Spleen (tissue), 11 donors: ENCODE data around the gene BACH2. TPM values are rescaled to one million over a fixed set of nuclear protein-coding genes. Genes with fewer than 3 reads are reported as not detected.

Experiments
- DNase-seq: peaks from one replicate; pipeline ENCODE4 v3.0.0-alpha.2; 2020
- H3K27ac ChIP-seq, 8 donors: fragments of 200-600 bp; sonication (generic) in 7 of 8; 1 replicate in 4 of 8; 2 replicates in 4 of 8; pipeline versions ENCODE4 v1.5.0 to v1.8.0; 2016 to 2021; ENCODE audit warnings: inconsistent platforms in 4 of 8, mild to moderate bottlenecking in 4 of 8, moderate library complexity in 1 of 8
- H3K27me3 ChIP-seq, 7 donors: fragments of 200-600 bp; sonication (generic) in 6 of 7; replicated peaks in 1 of 7; 1 replicate in 4 of 7; 2 replicates in 3 of 7; pipeline versions ENCODE4 v1.5.0 to v1.8.0; 2016 to 2021; ENCODE audit warnings: inconsistent platforms in 3 of 7, mild to moderate bottlenecking in 1 of 7
- H3K36me3 ChIP-seq, 6 donors: fragments of 200-600 bp; sonication (generic) in 5 of 6; 1 replicate in 4 of 6; 2 replicates in 2 of 6; pipeline versions ENCODE4 v1.5.0 to v1.8.0; 2016 to 2021; ENCODE audit warnings: inconsistent platforms in 2 of 6
- H3K4me1 ChIP-seq, 6 donors: fragments of 200-600 bp; sonication (generic) in 5 of 6; 1 replicate in 3 of 6; 2 replicates in 3 of 6; pipeline versions ENCODE4 v1.5.0 to v1.8.0; 2016 to 2021; ENCODE audit warnings: inconsistent platforms in 3 of 6
- H3K4me3 ChIP-seq, 8 donors: fragments of 200-600 bp; sonication (generic) in 7 of 8; 1 replicate in 4 of 8; 2 replicates in 4 of 8; pipeline versions ENCODE4 v1.5.0 to v1.8.0; 2016 to 2021; ENCODE audit warnings: inconsistent platforms in 4 of 8, mild to moderate bottlenecking in 4 of 8, moderate library complexity in 2 of 8
- H3K9me3 ChIP-seq, 8 donors: fragments of 200-600 bp; sonication (generic) in 7 of 8; 1 replicate in 4 of 8; 2 replicates in 4 of 8; pipeline versions ENCODE4 v1.5.0 to v1.8.0; 2016 to 2021; ENCODE audit warnings: inconsistent platforms in 4 of 8
- CTCF ChIP-seq, 11 experiments: fragments of 200-600 bp in 7 of 11; fragments of 450-650 bp in 4 of 11; sonication (generic) in 4 of 11; IDR thresholded peaks in 8 of 11; conservative IDR thresholded peaks in 3 of 11; 1 replicate in 7 of 11; 2 replicates in 4 of 11; pipeline versions ENCODE4 v1.4.0 to v1.8.0; 2016 to 2021; ENCODE audit warnings: antibody characterized with exemption in 11 of 11, inconsistent platforms in 4 of 11, mild to moderate bottlenecking in 1 of 11
- POLR2A ChIP-seq, 3 donors: fragments of 450-650 bp; IDR thresholded peaks; one replicate each; pipeline ENCODE4 v1.5.1; 2017; ENCODE audit warnings: antibody characterized with exemption in 3 of 3, mild to moderate bottlenecking in 1 of 3
- POLR2AphosphoS5 ChIP-seq, 3 donors: sonication (generic); formaldehyde crosslinking; IDR thresholded peaks; one replicate each; pipeline ENCODE4 v1.5.1; 2017; ENCODE audit warnings: antibody characterized with exemption in 3 of 3
- WGBS, 5 donors: extraction: QIAGEN DNeasy Blood & Tissue Kit in 3 of 5; methylation state at CpG; one replicate each; pipeline versions ENCODE4 v1.1.5 to v1.1.7; 2013 to 2018; 5-methylcytosine and 5-hydroxymethylcytosine counted together
- intact Hi-C: fragments of 100-400 bp; cut with DNase I; formaldehyde crosslinking; loops from one replicate; pipeline ENCODE4 v1.15.0; 2023; ENCODE audit warnings: low total_unique reads
- polyA plus RNA-seq, 3 donors: library from polyadenylated mRNA; stranded (reverse); fragments of 200-250 nt; gene quantifications; one replicate each; pipeline ENCODE4 v1.2.1, GENCODE V29; 2013
- total RNA-seq, 7 donors: library from RNA; depleted of rRNA in 3 of 7; stranded (reverse); fragments of >200 nt in 3 of 7; fragmentation: NEBNext Ultra II Directional in 4 of 7; extraction: Animal tissue kit (Norgen Biotek cat#: 25700) in 4 of 7; gene quantifications; one replicate each; pipeline versions ENCODE4 v1.1.0 to v1.2.1, GENCODE V29; 2016 to 2021
- donor health status: healthy with polysubstance abuse.
- donor health status: DM: no; HTN: no; CAD: no; lungs with moderate emphysema.
- donor health status: DM: no; HTN: no; CAD: no.
- donor health status: Bipolar disorder and iron deficiency.
- donor health status: healthy.
- donor health status: DM: no; HTN: no; CAD: no.
- donor health status: DM: yes; HTN: yes; CAD: no.

The BACH2 gene
- total and polyA plus RNA-seq, 10 donors, result 3.0 to 53.8 (median 32.3) TPM

- TF ChIP-seq CTCF (IDR thresholded peaks at IDR 0.05 in 8 of 11, conservative IDR thresholded peaks at IDR 0.05 in 3 of 11) (no peak), POLR2AphosphoS5 (IDR thresholded peaks at IDR 0.05) (no peak), POLR2A (IDR thresholded peaks at IDR 0.05) (no peak)
- intact Hi-C loops, result no loop called here
- H3K27ac ChIP-seq, result no peak overlapping the region
- peaks cover 0 to 30% (median 0%) of the 10 kb centered on the region in 6 donors for H3K4me1 ChIP-seq
- no peak overlapping the region for H3K4me3 ChIP-seq
- no peaks in the 10 kb centered on the region for H3K9me3 ChIP-seq
- H3K27me3 ChIP-seq, result no peaks in the 10 kb centered on the region
- H3K36me3 ChIP-seq, result peaks cover 0 to 51% (median 9%) of the 10 kb centered on the region in 6 donors
- DNase-seq, result no peak
- WGBS, 5 donors, result 90 to 97% (median 96%) methylated on average over 9 of the region's 9 CpGs
These were observed 291.4 kb downstream of the BACH2 start for GRCh38 chr6:90005048-90005827.

- no peak for DNase-seq
- no peak for TF ChIP-seq POLR2A (IDR thresholded peaks at IDR 0.05)
- no peak for TF ChIP-seq POLR2AphosphoS5 (IDR thresholded peaks at IDR 0.05)
- no peak for TF ChIP-seq CTCF (IDR thresholded peaks at IDR 0.05 in 8 of 11, conservative IDR thresholded peaks at IDR 0.05 in 3 of 11)
- 68 to 90% (median 90%) methylated on average over 5 of the region's 5 CpGs for WGBS, 5 donors
- Histone ChIP-seq H3K4me3 (no peak overlapping the region), H3K27ac (no peak overlapping the region), H3K27me3 (no peaks in the 10 kb centered on the region), H3K4me1 (peaks cover 0 to 33% (median under 1%) of the 10 kb centered on the region in 6 donors), H3K36me3 (peaks cover 0 to 51% (median 9%) of the 10 kb centered on the region in 6 donors), H3K9me3 (no peaks in the 10 kb centered on the region)
- intact Hi-C loops, result no loop called here
These were observed 292.1 kb downstream of the BACH2 start for GRCh38 chr6:90004511-90004910.

GRCh38 chr6:90003941-90004340, 292.7 kb downstream of the BACH2 start:
- no peak overlapping the region for H3K27ac ChIP-seq
- intact Hi-C loops, result no loop called here
- no peaks in the 10 kb centered on the region for H3K9me3 ChIP-seq
- TF ChIP-seq CTCF (IDR thresholded peaks at IDR 0.05 in 8 of 11, conservative IDR thresholded peaks at IDR 0.05 in 3 of 11), result no peak
- TF ChIP-seq POLR2A (IDR thresholded peaks at IDR 0.05), result no peak
- no peak for TF ChIP-seq POLR2AphosphoS5 (IDR thresholded peaks at IDR 0.05)
- H3K27me3 ChIP-seq, result no peaks in the 10 kb centered on the region
- 55 to 98% (median 96%) methylated on average over 2 of the region's 2 CpGs for WGBS, 5 donors
- peaks cover 0 to 33% (median 2%) of the 10 kb centered on the region in 6 donors for H3K4me1 ChIP-seq
- no peak for DNase-seq
- H3K36me3 ChIP-seq, result peaks cover 0 to 51% (median 9%) of the 10 kb centered on the region in 6 donors
- H3K4me3 ChIP-seq, result no peak overlapping the region

- intact Hi-C loops, result no loop called here
- H3K27ac ChIP-seq, result no peak overlapping the region
- H3K9me3 ChIP-seq, result no peaks in the 10 kb centered on the region
- TF ChIP-seq CTCF (IDR thresholded peaks at IDR 0.05 in 8 of 11, conservative IDR thresholded peaks at IDR 0.05 in 3 of 11) (no peak), POLR2A (IDR thresholded peaks at IDR 0.05) (no peak), POLR2AphosphoS5 (IDR thresholded peaks at IDR 0.05) (no peak)
- no peaks in the 10 kb centered on the region for H3K27me3 ChIP-seq
- no peak overlapping the region for H3K4me3 ChIP-seq
- no peak for DNase-seq
- peaks cover 0 to 47% (median 7%) of the 10 kb centered on the region in 6 donors for H3K36me3 ChIP-seq
- 93 to 97% (median 96%) methylated on average over 5 of the region's 5 CpGs for WGBS, 5 donors
- H3K4me1 ChIP-seq, result peaks cover 0 to 35% (median 2%) of the 10 kb centered on the region in 6 donors
These were observed 293.4 kb downstream of the BACH2 start for GRCh38 chr6:90003069-90003795.
